RKO (cell line): ENCODE results near the gene DBNDD1.
A peak's percentile ranks its signal among the peaks of the same experiment; 100 is the strongest.
"Not testable (repeated sequence)": the region's sequence is repeated elsewhere in the genome, so short reads cannot be mapped to it uniquely, and the experiment has no call there.

Source experiments
- DNase-seq: peaks from one replicate; pipeline ENCODE4 v3.0.0-alpha.2; 2016; ENCODE audit warnings: low spot score

Gene DBNDD1

DNA sequence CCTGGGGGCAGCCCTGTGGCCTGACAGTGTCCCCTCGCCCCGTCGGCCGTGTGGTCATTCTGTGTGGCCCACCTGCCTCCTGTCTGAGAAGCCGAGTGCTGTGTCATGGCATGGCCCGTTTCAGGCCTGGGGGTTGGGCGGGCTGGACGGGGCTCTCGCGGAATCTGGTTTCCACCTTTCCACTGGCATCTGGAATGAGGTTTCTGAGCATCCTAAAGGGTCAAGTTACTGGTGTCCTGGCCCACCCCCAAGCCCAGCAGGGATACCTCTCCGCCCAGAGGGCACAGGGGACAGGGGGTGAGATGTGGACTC, 7.8 kb downstream of the DBNDD1 start:
- DNase-seq, result no peak

DNA sequence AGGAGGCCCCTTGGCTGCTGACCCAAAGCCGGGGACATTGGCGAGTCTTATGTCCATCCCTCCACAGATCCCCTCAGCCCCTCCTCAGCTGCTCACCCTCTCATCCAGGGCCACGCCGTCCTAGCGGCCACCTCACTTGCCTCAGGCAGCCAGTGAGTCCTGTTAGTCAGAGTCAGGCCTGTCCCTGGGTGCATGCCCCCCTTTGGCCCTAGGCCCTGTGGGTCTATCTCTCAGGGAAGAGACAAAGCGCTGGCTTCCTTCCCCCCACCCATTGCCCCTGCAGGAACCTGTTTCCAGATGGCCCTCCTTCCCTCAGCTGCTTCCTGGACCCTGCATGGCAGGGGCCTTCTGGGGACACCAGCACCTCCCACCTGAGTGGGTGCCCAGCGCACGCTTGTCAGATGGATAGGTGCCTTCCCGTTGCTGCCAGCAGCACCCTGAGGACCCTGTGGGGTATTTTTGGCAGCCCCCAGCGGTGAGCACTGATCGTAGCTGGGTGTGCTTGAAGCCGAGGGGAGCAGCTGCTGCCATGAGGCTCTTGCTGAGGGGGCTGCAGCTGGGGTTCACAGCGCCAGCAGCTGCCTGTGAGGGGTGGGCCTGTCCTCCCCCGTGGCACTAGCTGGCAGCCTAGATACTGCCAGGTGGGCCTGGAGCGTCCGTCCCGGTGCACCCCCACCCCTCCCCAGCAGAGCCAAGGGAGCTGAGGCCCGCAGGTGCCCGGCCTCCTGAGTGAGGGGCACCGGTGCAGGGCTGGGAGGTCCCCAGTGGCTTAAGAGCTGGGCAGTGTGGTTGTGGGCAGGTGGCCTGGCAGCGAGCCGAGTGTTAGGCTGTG, 8.4 kb downstream of the DBNDD1 start:
- DNase-seq, result no peak

DNA sequence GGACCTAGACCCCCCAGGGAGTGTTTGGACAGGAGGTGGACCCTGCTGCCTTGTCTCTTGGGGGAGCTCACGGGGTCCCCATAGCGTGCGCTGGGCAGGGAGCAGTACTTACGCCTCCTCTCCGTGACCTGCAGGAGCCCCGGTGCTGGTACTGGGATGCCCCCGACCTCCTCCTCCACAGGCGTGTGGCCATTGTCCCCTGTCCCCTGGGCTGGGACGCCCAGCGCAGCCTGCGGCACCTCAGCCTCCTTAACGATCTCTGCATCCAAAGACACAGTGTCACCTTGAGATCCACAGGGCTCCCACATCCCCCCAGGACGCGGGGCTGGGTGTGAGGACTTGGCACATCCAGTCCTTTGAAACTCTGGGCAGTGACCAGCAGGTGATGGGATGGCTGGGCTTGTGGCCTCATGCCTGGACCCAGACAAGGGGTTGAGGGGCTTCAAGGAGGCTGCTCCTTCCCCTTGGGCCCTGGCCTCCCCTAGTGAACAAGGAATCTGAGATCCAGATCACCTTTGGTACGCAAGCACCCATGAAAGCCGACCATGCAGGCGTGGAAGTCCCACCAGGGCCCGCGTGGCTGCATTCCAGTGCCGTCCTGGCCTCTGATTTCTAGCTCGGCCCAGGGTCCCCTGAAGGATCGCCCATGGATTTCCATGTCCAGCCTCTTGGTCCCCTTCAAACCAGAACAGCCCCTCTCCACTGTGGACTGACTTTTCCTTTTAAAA, 9.9 kb downstream of the DBNDD1 start:
- DNase-seq, result no peak

DNA sequence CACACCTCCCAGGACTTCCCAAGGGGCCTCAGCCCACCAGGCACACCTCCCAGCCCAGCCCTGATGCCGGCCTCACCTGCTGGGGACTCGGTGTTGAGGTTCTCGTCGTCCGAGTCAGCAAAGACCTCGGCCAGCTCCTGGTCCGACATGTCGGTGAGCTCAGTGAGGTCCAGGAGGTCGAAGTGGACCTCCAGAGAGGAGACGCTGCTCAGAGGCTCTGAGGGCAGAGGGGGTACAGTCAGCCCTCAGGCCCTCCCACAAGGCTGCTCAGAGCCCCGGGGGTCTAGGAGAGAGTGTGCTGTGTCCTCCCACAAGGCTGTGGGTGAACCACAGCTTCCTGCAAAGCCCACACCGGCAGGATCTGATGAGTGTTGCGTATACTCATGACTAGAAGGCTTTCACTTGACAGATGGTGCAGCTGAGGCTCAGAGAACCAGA, 10.5 kb downstream of the DBNDD1 start:
- DNase-seq, result no peak

DNA sequence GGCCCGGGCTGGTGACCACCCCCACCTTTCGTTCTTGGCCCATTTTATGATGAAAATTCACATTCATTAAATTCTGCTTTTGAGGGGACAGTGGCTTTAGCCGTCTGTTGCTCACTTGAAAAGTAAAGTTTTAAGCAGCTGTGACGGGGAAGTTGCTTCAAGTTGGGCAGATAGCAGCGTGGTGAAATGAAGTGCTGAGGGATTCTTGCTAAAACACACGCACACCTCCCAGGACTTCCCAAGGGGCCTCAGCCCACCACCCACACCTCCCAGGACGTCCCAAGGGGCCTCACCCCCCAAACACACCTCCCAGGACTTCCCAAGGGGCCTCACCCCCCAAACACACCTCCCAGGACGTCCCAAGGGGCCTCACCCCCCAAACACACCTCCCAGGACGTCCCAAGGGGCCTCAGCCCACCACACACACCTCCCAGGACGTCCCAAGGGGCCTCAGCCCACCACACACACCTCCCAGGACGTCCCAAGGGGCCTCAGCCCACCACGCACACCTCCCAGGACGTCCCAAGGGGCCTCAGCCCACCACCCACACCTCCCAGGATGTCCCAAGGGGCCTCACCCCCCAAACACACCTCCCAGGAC, 11.5 kb downstream of the DBNDD1 start:
- not testable (repeated sequence) for DNase-seq

DNA sequence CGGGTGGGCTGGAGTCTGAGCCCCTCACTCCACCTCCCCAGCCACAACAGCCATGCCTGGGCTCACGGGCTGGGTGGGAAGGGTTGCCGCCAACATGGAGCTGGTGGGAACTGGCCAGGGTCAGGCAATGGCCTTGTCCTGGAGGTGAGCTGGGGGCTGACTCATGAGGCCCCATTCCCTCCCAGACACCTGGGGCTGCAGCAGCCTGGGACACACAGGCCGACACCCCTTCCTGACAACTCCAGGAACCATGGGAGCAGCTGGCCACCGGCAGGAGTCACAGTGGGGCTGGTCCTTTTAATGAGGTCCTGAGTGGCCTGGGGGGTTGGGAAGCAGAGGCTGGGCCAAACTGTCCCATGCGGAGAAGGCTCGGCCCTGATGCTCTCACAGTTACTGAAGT, 12.2 kb downstream of the DBNDD1 start:
- DNase-seq, result no peak

DNA sequence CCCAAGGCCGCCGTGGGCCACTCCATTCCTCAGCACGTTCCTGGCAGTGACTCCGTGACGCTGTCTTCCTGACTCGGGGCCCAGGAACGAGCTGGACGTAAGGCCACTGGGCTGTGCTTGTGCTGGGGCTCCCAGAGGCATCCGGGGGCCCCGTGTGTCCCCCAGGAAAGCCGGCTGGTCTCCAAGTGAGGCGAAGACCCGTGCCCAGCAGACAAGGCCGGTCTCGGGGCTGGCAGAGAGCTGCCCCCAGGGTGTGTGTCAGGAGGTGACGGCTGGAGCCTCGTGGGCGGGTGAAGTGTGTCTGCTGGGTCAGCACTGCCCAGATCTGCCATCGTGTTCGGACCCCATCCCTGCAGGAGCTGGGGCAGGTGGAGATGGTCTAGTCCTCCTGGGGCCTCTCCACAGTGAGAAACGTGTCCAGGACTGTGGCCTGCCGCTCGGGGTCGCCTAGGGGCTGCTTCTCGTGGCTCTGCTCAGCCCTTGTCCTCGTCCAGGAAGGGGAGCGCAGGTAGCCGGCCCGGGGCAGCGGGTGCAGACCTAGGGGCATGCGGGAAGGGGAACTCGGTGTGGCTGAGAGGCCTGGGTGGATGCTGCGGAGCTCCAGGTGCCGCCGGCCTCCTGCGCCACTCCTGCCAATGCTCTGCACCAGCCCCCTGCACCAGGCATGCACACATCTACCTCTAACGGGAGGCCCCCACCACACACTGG, 13.1 kb downstream of the DBNDD1 start:
- DNase-seq, result no peak

DNA sequence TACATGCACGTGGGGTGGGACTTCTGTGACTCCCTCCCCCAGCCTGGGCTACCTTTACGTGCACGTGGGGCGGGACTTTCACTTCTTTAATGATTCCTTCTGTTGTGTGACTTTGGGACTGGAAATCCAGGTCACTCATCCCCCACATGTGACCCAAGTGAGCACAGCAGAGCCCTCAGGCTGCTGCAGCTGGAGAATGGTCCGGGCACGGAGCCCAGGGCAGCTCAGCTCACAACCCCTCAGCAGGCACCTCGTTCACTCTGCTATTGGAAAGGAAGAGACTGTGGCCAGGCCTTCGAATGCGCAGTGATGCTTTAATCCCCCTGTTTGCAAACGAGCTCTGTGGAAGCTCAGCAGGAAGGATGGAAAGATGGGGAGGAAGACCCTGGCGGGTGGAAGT, 14.7 kb downstream of the DBNDD1 start:
- no peak for DNase-seq

DNA sequence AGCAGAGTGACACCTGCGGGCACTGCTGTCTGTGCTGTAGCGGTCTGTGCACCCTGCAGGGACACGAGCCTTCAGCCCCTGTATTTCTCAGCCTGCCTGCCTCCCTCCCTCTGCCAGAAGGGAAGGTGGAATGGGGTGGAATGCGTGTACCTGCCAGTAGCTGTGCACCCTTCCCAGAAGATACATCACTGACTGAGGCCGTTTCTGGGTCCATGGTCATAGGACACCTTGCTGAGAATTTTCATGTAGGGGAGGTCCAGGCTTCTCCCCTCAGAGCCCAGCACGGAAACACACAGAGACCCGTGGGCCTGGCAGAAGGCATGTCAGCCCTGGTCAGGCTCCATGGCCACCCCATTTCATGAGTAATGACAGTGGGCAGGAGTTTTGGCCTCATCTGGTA, 16.5 kb downstream of the DBNDD1 start:
- DNase-seq, result no peak

DNA sequence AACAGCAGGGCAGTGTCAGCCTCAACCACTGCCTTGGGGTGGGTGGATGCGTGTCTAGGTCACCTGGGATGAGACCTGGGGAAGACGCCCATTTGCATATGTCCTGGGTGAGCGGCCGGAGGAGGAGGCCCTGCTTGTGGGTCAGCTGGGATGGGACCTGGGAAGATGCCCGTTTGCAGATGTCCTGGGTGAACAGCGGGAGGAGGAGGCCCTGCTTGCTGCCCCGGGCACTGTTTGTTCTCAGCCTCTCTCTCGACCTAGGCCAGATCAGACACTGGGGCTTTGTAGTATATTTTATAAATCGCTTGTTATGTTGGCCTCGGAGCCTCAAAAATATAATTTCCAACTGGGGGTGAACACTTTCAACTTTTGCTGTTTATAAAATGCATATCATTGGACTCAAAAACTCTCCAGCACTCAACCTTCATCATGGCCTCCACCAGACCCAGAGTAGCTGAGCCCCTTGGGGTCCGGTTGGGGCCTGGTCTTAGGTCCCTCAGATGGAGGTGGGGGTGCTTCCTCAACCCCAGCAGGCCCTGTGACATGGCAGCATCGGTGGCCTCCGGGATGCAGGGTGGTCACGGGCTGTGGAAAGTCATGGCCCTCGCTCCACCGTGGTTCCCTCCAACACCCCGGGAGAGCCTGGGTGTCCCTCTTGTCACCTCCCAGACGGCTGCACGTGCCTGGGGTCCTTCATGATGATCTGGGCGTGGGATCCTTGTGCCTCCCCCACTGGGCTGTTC, 17.3 kb downstream of the DBNDD1 start:
- DNase-seq, result no peak

DNA sequence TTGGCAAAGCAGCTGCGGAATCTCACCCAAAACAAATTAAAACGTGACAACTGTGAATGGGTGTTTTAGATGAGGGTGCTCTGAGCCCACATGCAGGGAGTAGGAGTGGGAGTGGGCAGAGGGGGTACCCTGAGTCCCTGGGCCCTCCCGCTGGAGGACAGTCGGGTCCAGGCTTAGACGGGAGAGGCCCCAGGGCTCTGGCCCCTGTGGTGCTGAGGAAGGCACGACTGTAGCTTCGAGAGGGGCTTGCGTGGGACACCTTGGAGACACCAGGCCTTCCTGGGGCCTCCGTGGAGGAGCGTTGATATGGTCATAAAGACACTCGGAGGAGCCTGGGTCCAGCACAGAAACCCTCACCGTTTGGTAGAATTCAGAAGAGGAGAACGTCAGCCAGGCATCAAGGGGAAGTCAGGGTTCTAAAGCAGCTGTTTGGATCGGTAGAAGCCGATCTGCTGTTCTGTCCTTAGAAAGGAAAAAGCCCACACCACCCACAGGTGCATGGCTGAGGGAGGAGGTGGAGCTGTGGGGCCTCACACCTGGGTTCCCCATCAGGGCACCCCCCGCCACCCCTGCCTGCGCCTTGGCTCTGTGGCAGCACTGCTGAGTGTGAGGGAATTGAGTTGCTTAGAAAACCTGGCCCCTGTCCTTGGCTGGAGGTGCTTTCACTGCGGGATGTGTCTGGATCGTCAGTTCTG, 18.4 kb downstream of the DBNDD1 start:
- no peak for DNase-seq

DNA sequence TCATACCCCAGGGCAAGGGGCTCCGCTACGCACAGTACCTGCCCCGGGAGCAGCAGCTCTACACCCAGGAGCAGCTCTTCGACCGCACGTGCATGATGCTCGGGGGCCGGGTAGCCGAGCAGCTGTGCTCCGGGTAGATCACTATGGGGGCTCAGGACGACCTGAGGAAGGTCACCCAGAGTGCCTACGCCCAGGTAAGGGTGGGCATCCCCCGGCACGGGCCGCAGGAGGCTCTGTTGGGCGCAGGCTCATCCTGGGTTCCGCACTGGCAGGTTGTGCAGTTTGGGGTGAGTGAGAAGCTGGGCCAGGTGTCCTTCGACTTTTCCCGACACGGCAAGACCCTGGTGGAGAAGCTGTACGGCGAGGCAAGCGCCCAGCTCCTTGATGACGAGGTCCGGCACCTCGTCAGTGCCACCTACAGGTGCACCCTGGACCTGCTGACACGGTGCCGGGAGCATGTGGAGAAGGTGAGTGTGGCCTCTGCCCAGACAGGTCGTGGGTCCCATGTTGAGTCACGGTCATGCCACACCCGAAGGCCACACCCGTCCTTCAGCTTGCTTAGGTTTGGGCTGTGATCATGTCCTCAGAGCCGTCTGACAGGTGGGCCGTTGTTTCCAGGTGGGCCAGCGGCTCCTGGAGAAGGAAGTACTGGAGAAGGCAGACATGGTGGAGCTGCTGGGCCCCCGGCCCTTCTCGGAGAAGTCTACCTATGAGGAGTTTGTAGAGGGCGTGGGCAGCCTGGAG, 19.3 kb downstream of the DBNDD1 start:
- no peak for DNase-seq

DNA sequence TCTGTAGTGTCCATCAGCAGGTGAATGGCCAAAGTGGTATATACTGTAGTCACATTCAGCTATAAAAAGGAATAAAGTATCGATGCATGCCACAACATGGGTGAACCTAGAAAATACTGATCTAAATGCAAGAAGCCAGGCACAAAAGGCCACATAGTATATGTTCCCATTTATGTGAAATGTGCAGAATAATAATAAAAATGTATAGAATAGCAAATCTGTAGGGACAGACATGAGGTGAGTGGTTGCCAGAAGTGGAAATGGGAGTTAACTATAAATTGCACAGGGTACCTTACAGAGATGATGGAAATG, 23.1 kb downstream of the DBNDD1 start:
- DNase-seq, result no peak

DNA sequence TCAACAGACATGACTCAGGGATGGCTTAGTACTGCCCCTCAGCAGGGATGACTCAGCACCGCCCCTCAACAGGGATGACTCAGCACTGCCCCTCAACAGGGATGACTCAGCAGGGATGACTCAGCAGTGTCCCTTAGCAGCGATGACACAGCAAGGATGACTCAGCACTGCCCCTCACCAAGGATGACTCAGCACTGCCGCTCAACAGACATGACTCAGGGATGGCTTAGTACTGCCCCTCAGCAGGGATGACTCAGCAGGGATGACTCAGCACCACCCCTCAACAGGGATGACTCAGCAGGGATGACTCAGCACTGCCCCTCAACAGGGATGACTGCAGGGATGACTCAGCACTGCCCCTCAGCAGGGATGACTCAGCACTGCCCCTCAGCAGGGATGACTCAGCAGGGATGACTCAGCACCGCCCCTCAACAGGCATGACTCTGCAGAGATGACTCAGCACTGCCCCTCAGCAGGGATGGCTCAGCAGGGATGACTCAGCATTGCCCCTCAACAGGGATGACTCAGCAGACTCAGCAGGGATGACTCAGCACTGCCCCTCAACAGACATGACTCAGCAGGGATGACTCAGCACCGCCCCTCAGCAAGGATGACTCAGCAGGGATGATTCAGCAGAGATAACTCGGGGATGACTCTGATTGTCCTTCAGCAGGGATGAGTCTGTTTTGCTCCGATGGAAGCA, 23.6 kb downstream of the DBNDD1 start:
- DNase-seq, result peak; percentile 81

DNA sequence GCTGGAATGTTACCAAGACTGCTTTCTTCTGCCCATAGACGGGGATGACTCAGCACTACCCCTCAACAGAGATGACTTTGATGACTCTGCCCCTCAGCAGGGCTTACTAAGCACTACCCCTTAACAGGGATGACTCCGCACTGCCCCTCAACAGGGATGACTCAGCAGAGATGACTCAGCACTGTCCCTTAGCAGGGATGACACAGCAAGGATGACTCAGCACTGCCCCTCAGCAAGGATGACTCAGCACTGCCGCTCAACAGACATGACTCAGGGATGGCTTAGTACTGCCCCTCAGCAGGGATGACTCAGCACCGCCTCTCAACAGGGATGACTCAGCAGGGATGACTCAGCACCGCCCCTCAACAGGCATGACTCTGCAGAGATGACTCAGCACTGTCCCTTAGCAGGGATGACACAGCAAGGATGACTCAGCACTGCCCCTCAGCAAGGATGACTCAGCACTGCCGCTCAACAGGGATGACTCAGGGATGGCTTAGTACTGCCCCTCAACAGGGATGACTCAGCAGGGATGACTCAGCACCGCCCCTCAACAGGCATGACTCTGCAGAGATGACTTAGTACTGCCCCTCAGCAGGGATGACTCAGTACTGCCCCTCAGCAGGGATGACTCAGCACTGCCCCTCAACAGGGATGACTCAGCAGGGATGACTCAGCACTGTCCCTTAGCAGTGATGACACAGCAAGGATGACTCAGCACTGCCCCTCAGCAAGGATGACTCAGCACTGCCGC, 24.4 kb downstream of the DBNDD1 start:
- peak; percentile 84 for DNase-seq

DNA sequence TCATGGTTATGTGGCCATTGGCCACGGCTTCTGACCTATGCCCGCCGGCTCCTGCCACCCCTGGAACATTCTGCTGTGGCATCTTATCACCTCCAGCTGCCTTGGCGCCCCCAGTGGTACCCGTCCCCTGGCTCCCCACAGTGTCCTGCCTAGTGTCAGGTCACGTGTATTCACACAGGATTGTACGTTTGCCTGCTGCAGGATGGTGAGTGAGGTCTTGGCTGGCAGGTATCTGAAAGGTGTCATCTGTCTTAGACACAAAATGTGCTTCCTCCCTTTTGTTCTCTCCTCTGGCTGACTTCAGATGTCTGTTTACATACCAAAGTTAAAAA, 24.9 kb downstream of the DBNDD1 start:
- DNase-seq, result no peak

DNA sequence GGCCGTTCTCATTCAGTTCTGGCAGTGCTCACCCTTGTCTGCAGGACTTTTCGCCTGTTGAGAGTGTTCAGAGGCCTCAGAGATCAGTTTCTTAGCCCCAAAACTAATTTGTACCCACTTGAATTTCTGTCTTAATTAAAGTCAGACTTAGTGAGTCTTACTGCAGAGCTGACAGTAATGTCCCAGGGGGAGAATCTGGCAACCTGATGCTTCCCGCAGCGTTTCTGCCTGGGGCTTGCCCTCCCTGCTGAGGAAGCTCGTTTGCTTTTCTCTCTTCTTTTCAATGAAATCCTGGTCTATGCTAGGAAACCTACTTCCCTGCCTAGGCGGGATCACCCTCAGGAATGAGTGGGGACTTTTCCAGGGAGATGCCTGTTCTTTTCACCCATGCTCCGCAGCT, 25.3 kb downstream of the DBNDD1 start:
- no peak for DNase-seq

DNA sequence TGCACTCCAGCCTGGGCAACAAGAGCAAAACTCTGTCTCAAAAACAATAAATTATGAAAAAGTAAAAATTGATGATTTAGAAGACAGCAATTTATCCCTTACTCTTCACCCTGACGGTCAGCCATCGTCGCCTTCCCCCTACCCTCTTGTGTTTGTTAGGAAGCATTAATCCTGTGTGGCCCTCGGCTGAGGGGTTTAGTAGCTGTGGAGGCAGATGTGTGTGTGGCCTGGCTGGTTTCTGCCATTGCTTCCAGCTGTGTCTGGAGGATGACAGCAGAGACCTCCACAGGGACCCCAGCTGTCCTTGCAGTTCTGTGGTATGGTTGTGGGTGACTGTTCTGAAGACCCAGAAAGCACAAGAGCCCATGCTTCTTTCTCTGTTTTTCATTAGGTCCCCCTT, 25.9 kb downstream of the DBNDD1 start:
- DNase-seq, result no peak

DNA sequence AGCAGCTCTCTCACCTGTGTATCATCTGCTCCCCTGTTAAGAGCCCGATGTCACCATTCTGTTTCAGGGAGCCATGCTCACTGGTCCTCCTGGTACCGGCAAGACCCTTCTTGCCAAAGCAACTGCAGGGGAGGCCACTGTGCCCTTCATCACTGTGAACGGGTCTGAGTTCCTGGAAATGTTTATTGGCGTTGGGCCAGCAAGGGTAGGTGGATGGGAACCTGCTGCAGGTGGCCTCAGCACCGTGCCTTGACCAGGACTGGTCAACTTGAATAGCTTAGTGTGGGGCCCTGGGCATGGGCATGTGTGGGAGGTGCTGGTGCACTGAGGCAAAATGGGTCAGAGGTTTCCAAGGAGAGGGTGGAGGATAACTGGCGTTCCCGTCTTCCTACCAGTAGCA, 28.5 kb downstream of the DBNDD1 start:
- DNase-seq, result no peak

DNA sequence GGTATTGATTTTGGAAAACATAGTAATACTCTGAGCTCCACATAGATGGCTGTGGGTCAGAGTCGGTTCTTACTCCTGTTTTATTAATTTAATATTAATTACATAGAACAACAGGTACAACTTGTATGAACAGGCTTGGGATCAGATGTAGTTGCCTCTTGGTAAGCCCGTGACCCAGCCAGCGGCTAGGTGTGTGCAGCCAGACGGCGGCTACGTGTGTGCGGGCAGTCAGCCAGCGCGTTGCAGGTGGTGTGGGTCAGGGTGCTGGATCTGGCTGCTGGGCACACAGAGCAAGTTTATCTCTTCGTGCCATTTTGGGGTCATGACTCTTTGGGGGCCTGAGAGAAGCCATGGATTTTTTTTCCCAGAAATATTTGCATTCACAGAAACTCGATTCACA, 30.3 kb downstream of the DBNDD1 start:
- no peak for DNase-seq
